ENCODE results near the gene ADGRA1. TPM values are rescaled to one million over a fixed set of nuclear protein-coding genes. Genes with fewer than 3 reads are reported as not detected.

The ADGRA1 gene
- total RNA-seq, 4 donors from 2014 or later: not detected

DNA sequence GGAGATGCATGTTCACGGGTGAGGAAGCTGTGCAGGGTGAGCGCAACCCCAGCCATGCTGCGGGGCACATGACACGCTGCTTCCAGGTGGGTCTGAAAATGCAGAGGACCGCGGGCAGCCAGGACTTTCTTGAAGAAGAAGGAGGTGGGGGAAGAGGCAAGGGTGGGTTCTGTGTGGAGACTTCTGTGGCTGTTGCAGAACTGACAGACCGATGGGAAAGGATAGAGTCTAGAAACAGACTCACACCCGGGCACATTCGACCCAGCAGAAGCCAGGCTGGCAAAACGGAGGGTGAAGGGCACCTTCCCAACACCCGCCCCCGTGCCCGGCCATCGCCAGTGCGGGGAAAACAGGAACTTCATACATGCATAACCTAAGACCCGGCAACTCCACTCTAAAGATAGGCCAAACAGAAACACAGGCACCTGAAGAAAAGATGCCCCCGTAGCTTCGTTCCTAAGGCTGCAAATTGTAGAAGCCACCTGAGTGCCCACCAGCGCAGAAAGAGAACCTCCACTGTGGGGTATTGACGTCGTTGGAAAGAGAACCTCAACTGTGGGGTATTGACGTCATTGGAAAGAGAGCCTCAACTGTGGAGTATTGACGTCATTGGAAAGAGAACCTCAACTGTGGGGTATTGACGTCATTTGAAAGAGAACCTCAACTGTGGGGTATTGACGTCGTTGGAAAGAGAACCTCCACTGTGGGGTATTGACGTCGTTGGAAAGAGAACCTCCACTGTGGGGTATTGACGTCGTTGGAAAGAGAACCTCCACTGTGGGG is 67.5 kb downstream of the ADGRA1 start:
- no peak overlapping the region for H3K4me3 ChIP-seq
- TF ChIP-seq POLR2A (IDR thresholded peaks at IDR 0.05): no peak
- DNase-seq: peak in 1 of 3 donors; percentile 33

DNA sequence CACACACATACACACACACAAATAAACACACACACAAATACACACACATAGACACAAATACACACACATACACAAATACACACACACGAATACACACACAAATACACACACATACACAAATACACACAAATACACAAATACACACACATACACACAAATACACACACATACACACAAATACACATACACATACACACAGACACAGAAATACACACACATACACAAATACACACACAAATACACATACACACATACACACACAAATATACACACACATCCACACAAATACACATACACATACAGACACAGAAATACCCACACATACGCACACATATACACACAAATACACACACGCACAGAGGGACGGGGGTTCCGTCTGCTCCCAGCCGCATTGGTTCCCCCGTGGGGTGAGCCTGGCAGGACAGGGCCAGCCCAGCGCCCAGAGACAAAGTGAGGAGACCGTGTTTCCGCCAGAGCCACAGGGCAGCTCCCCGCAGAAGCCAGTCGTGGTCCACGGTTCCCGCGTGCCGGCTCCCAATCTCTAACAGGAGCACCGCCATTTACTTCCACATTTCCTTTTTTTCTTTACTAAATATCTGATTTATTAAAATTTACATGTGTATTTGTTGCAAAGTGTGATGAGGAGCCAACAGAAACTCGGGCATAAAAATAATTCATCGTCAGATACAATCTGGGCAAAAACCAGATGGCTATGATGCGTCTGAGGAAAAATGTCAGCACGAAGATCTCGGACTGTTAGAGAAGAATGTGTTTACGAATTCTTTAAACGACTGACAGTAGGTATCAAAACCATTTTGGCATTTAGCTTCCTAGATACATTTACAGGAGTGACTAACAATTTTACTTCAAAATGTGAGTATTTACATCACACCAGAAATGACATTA is 69.2 kb downstream of the ADGRA1 start:
- TF ChIP-seq POLR2A (IDR thresholded peaks at IDR 0.05): no peak
- TF ChIP-seq, protein P1, sequence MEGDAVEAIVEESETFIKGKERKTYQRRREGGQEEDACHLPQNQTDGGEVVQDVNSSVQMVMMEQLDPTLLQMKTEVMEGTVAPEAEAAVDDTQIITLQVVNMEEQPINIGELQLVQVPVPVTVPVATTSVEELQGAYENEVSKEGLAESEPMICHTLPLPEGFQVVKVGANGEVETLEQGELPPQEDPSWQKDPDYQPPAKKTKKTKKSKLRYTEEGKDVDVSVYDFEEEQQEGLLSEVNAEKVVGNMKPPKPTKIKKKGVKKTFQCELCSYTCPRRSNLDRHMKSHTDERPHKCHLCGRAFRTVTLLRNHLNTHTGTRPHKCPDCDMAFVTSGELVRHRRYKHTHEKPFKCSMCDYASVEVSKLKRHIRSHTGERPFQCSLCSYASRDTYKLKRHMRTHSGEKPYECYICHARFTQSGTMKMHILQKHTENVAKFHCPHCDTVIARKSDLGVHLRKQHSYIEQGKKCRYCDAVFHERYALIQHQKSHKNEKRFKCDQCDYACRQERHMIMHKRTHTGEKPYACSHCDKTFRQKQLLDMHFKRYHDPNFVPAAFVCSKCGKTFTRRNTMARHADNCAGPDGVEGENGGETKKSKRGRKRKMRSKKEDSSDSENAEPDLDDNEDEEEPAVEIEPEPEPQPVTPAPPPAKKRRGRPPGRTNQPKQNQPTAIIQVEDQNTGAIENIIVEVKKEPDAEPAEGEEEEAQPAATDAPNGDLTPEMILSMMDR (IDR thresholded peaks at IDR 0.05): no peak
- H3K4me1 ChIP-seq: peaks cover 0 to 14% (median 7%) of the 10 kb centered on the region in 4 donors
- DNase-seq: peak in 1 of 3 donors; percentile 32

More for the DNA sequence above, 67.5 kb downstream of the ADGRA1 start:
- Histone ChIP-seq H3K9me3 (no peaks in the 10 kb centered on the region), H3K36me3 (no peaks in the 10 kb centered on the region), H3K27me3 (peaks cover 0 to 3% of the 10 kb centered on the region in 2 donors), H3K4me1 (no peaks in the 10 kb centered on the region), H3K27ac (no peak overlapping the region)

DNA sequence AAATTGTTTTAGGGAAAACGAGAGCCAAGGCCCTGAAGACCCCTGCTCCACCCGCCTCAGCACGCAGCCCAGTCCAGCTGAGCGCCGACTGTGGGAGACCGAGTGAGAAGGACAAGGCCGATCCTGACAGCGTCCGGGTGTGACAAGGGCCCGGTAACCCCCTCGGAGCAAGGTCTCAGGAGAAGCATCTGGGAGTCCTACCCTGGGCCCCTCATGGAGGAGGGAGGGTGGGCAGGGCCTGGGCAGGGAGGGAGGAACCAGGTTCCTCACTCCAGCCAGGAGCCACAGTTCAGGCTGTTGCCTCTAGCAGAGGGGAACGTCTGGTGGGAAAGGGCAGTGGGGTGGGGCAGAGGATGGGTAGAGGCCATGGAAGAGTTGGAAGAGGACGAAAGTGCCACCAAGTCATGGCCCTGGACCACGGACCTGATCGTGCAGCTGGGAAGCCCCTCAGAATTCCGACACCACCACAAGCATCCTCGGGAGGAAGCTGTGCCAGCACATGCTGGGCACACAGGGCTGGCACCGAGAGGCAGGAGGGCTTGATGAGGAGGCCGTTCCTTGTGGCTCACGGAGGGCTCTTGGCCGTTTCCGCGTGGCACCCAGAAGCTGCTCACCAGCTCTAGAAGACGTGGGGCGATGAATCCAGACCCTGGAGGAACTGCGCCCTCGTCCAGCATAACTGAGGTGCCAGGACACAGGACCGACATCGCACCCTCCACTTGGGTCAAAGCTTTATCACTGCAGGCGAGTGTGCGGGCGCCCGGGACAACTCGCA is 70.1 kb downstream of the ADGRA1 start:
- DNase-seq: peak; percentile 8 to 37 (median 37)
- peaks cover 0 to 14% (median 7%) of the 10 kb centered on the region in 4 donors for H3K4me1 ChIP-seq
- no peaks in the 10 kb centered on the region for H3K36me3 ChIP-seq
- no peaks in the 10 kb centered on the region for H3K9me3 ChIP-seq
- no peak overlapping the region for H3K27ac ChIP-seq
- peaks cover 0 to 19% of the 10 kb centered on the region in 2 donors for H3K27me3 ChIP-seq
- no peak overlapping the region for H3K4me3 ChIP-seq
- TF ChIP-seq, protein P1 (IDR thresholded peaks at IDR 0.05): no peak
- no peak for TF ChIP-seq POLR2A (IDR thresholded peaks at IDR 0.05)

More for the DNA sequence above, 69.2 kb downstream of the ADGRA1 start:
- Histone ChIP-seq H3K4me3 (no peak overlapping the region), H3K36me3 (no peaks in the 10 kb centered on the region), H3K9me3 (no peaks in the 10 kb centered on the region), H3K27ac (no peak overlapping the region), H3K27me3 (peaks cover 0 to 19% of the 10 kb centered on the region in 2 donors)

DNA sequence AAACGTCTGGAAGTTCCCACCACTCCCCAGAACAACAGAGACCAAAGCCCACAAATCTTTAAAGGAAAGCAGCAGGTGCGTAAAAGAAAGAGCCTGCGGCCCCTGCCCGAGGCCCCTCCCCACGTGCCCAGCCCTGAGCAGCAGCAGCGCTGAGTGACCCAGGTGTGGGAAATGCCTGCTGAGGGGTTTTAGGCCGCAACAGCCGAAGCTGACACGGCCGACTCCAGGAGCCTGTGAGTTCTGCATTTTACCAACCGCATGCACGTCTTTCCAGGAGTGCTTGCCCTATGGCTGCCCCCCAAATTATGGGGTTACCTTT is 70.7 kb downstream of the ADGRA1 start:
- H3K27me3 ChIP-seq: peaks cover 0 to 19% of the 10 kb centered on the region in 2 donors
- no peak overlapping the region for H3K4me3 ChIP-seq
- peak in 1 of 3 donors; percentile 39 for DNase-seq
- H3K4me1 ChIP-seq: peaks cover 0 to 14% (median 7%) of the 10 kb centered on the region in 4 donors
- H3K27ac ChIP-seq: no peak overlapping the region
- TF ChIP-seq, protein P1 (IDR thresholded peaks at IDR 0.05): no peak
- TF ChIP-seq POLR2A (IDR thresholded peaks at IDR 0.05): no peak
- no peaks in the 10 kb centered on the region for H3K9me3 ChIP-seq
- H3K36me3 ChIP-seq: no peaks in the 10 kb centered on the region

DNA sequence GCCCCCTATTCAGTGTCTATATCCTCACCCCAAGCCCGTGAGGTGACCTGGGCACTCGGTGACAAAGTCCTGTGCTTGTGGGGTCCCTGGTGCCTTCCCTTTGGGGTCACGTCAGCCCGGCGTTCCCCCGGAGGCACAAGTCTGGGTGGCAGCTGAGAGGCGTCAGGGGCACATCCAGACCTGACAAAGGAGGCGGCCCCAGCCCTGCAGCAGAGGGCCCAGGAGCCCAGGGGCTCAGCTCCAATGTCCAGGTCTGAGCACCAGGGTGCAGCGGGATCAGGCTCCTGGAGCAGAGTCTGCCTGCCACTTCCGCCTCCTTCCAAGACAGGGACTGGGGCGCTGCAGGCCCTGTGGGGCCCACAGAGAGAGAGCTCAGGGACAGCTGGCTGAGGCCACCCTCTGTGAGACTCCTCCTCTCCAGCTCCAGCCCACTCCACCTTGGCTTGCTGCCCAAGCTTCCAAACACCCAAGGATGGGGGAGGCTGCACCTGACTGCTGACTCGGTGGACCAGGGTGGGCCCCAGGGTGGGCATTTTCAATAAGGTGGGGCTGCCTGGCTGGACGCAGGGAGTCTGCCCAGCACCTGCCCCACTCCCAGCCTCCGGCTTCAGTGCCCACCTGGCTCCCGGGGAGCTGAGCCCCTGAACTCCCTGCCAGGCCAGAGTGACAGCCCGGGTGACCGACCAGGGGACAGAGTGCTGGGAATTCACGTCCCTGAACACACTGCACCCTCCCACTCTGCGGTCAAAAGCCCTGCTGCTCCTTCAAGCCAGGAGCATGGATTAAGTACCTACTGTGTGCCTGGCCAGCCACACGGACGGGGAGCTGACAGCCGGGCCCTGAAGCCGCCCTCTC is 71.3 kb downstream of the ADGRA1 start:
- DNase-seq: peak in 2 of 3 donors; percentile 40 to 46
- Histone ChIP-seq H3K4me1 (peaks cover 0 to 14% (median 7%) of the 10 kb centered on the region in 4 donors), H3K27ac (no peak overlapping the region), H3K9me3 (no peaks in the 10 kb centered on the region), H3K36me3 (no peaks in the 10 kb centered on the region), H3K4me3 (no peak overlapping the region), H3K27me3 (peaks cover 0 to 19% of the 10 kb centered on the region in 2 donors)
- TF ChIP-seq, protein P1 (IDR thresholded peaks at IDR 0.05): no peak
- no peak for TF ChIP-seq POLR2A (IDR thresholded peaks at IDR 0.05)
